GM21423 (cell line): ENCODE results near the gene KAZN.

Experiments
- ATAC-seq: cut with Tn5 transposase; IDR thresholded peaks from one replicate; pipeline ENCODE4 v1.9.1; 2021; ENCODE audit warnings: mild to moderate bottlenecking, moderate library complexity; ENCODE audit not compliant: unreplicated experiment

The KAZN gene

DNA sequence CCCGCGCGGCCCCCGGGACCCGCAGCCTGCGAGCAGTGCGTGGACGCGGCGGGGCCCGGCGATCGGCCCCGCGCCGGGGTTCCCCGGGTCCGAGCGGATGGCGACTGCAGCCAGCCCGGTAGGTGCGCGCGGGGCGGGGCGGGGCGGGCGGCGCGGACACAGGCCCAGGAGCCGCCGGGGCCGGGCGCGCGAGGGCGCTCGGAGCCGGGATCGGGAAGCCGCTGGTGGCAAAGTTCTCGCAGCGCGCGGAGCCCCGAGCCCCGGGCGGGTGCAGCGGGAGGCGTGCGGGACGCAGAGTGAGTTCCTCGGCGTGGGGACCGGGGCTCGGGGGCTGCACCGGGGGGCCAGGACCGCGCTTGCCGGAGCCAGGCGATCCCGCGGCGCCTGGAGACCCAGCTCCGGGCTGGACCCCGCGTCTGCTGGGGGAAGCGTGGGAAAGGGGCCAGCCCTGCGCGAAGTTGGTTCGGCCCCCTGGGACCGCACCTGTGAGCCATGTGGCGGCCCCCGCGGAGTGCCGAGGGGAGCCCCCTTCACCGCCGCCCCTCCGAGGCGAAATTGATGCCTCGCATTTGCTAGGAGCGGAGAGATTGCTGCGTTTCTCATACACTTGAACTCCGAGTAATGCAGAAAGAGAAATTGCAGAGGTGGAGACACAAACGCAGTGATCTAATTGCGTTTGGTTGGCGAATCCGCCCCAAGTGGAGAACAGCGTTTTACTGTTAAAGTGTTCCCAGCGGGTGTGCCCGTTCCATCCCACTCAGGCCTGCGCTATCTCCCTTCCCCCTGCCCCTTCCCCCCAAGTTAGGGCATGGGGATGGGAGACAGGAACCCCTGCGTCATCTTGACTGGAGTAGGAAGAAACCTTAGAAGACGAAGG, 326.2 kb downstream of the KAZN start:
- no peak for ATAC-seq

DNA sequence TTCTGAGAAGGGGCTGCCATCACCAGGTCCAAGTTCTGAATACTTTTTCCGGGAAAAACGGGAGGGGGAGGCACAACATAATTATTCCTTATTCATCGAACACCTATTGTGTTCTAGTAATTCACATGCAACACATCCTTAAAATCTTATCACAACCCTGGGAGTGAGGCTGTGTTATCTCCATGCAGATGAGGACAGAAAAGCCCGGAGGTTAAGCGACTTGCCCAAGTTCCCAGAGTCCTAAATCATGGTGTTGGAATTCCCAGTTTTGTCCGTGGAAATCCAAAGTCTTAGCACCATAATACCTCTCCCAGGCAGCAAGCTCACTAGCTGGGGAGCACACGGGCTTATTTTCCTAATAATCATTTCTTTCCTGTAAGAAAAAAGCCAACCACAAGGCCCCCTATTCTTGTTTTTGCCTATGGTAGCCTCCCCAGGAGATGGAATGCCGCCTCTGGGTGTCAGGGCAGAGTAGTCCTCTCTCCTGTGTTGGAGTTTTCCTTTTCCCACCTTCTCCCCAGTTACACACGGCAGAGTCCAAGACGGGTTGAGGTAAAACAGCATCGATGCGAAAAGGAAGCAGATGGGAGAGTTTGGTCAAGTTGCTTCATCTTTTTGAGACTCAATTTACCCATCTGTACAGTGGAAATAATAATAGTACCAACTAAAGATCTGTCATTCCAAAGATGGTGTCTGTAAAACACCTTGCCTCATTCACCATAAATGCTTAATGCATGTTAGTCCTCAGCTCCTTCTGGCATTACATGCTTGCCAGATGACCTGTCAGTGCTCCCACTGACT, 327.1 kb downstream of the KAZN start:
- ATAC-seq, result no peak

DNA sequence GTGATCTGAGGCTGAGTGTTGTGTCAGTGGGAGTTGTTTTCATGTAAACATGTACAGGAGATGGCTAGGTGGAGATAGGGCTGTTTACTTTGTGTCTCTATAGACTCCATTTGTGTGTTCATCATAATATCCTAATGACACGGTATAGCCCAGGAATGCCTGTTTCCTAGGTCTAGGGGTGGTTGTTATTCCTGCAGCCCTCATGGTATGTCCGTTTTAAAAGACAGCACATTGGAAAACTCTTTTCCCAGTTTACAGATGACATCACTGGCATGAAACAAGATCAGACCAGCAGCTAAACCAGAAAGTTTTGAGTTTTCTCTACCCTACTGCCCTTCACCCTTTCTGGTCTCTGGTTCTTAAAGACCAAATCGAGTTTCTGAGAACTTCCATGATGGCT, 327.7 kb downstream of the KAZN start:
- ATAC-seq, result no peak

DNA sequence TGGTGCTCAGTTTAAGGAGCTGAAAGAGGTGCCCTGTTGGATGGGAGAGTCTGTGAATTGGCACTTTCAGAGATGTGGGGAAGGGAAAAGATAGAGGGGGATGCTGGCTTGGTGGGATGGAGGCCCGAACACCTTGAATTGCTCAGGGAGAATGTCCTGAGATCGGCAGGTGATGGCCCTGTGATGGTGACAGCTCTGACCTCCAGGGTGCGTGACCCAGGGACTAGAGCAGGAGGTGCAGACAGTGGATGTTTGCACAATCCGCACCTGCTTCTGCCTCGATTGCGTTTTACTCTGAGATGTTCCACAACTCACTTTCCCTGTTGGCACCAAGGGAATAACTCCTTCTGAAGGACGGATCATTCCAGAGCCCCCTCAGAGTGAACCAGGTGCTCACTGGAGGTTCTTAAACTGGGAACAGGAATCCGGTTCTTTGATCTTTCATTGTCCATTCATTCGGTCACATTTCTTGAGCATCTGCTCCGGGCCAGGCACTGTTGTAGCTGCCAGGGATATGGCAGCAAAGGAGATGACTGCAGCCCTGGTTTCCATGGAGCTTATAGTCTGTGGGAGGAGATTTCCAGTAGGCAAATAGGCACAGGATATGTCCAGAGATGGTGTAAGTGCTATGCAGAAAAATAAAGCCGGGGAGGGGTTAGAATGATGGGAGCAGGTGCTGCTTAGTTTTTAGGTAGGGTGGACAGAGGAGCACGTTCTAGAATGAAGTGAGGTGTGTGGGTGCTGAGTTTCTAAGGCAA, 328.5 kb downstream of the KAZN start:
- ATAC-seq, result no peak

DNA sequence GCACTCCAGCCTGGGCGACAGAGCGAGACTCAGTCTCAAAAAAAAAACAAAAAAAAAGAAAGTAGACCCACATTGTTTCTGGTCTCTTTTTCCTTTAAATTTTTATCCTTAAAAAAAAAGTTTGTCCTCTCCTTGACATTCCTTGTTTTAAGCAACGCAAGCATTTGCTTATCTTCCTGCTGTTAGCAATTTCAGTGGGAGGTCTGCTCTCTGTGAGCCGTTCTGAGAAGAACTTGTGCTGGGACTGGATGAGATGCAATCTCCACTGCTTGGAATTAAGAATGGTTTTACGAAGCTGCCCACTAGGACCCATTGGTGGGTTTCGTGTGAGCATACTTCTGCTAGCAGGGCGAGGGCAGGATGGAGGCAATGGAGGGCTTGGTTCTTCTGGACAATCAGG, 329.9 kb downstream of the KAZN start:
- no peak for ATAC-seq

DNA sequence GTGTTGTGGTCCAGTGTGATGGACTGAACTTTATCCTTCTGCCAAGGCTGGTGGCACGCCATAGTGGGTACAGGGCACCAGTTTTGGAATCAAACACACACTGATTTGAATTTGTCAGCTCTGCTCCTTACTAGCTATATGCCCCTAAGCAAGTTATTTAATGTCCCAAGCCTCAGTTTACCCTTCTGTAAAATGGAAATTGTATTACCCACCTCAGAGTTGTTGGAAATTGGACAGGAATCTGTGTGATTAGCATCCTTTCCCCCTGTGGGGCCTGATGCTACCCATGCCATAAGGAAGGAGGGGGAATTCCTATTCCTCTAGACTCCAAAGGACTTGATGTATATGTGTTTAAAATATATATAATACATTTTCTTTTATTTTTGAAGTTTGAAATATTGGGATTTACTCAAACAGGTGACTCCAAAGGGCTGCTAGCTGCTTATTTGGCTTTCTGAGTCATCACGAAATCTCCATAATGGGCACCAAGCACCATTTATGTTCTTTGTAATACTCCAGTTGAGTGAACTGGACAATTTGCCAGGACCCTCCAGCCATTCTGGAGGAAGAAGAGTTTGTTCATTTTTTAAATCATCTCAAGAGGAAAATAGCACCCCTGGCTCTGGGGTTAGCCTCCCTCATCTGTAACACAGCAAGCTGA, 330.5 kb downstream of the KAZN start:
- ATAC-seq, result no peak

DNA sequence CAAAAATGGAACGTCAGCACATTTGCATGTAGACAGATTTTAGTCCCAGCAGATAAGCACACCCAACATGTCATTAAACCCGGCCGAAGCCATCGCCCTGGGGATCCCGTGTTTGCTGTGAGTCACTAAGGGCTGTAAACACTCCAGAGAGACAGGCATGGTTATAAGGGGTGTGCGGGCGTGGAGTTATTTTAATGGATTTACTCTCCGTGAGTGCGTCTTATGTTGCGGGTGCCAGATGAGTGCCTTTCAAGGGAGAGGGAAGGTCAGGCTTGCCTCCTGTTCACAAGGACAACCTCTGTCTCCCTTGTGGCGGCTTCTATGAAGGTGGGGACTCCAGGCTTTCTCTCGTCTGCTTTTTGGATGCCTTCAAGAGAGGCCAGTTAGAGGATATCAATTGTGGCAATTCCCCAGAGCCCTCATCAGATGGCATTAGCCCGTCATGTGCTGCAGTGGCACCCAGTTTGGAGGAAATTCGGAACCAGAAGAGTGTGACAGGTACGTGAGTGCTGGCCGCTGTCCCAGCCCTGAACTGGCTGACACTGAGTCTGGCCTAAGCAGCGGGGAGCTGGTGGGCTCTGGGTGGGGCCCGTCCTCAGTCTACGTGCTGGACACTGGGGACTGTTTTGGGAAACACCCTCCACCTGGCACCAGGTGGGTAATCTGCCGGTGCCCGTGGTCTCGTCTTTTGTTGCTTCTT, 331.2 kb downstream of the KAZN start:
- no peak for ATAC-seq

DNA sequence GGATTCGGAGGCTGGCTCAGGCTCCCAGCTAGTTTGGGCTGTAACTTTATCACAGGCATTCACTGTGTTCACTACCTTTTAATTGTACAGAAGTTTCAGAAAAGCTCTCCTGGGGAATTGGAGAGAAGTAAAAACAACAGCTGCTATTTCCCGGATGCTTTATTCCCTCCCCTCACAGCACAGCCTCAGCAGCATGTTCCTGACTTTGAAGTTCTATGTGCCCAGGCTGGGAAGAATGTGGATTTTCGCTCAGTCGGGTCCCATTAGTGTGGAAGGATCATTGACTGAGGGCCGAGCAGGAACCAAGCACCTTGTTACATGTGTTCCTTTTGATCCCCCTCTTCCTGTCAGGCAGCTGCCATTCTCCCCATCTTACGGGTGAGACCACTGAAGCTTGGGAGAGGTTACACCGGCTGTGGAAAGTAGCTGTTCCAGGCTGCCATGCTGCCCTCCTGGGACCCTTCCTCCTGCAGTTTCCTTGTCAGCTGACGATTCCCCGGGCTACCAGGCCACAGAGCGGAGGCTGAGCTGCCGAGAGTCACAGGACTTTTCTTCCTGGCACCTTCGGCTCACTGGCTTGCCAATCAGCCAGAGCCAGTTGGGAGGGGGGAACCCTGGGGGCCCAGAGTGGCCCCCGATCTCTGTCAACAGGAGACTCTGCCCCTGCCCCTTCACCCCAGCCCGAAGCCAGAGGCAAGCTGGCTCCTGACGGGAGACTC, 331.9 kb downstream of the KAZN start:
- ATAC-seq, result no peak

DNA sequence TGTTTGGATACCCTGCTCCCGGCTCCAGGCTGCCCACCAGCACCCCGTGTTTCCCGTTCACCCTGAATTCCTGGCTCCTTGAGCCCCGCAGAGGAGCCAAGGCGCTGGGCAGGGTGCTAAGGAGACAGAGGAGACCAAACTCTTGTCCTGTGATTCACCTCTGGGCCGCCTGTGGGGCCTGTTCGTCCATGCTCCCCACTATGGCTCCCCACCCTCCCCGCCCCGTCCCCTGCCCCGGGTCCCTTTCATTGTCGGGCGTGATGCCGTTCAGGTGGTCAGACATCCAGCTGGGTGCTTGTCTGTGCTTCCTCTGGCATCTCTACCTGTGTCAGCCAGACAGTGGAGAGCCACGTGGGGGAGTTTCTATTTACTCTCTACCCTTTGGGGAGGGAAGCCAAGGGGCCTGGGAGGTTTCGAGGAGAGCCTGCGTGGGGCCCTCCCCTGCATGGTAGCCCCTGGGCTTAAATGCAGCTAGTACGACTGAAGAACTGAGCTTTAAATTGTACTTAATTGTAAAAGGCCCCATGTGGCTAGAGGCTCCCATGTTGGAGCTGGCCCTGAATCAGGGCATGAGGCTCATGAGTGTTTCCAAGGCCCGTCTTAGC, 333.7 kb downstream of the KAZN start:
- ATAC-seq, result no peak

DNA sequence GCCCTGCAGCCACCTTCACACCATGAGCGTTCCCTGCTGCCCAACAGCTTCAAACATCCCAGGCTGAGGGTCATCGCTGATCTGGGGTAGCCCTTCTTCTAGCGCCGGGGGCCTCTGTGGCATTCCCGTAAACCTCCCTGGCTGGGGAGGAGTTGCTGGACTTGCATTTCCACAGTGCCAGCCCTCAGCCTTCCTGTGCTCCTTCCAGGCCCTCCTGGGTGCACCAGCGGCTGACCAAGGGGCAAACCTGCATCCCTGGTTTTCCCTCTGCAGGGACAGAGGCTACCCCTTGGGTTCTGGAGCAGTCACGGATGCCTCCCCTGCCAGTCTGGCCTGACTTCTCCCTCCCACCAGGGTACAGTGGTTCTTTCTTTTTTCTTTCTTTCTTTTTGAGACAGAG, 336.4 kb downstream of the KAZN start:
- no peak for ATAC-seq

DNA sequence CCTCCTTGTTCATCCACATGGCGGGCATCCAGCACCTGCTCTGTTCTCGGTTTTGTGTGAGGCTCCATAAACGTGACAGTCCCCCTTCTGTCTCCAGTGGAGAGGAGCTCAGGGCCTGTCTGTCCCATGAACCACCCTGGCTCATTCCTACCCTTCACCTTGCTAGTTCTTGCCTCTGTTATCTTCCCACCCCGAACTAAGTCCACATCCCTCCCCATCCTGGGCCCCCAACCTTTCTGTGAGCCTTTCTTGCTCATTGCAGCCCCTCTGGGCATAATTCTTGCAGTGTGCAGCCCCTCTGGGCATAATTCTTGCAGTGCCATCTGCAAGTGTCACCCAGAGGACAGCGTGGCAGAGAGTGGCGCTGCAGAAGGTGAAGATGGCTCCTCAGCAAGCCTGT, 338.3 kb downstream of the KAZN start:
- no peak for ATAC-seq

DNA sequence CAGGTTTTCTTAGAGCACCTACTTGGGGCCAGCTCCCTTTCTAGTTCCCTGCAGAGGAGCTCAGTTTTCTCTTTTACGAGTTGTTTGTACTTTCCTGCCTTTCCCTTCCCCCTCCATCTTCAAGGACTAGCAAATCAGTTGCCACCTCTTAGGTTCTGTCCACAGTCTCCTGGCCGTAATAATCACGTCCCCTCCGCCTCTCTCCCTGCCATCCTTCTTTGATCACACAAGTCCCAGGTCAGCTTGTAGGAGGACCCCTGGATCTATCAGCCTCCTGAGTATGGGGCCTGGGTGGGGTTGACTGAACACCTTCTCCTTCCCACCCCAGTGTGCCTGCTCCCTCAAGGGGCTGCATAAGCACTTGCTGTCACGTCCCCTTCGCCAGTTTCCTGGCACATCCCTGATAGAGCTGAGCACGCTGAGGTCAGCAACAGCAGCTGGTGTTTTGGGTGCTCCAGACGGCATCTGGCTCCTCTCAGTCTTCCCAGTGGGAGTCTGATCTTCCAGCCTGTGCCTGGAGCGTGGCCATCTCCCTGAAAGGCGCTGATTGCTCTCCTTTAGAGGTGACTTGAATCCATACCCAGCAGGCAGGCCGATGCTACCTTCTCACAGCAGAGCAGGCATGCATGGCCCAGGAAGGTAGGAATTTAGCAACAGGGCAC, 338.9 kb downstream of the KAZN start:
- ATAC-seq, result no peak

DNA sequence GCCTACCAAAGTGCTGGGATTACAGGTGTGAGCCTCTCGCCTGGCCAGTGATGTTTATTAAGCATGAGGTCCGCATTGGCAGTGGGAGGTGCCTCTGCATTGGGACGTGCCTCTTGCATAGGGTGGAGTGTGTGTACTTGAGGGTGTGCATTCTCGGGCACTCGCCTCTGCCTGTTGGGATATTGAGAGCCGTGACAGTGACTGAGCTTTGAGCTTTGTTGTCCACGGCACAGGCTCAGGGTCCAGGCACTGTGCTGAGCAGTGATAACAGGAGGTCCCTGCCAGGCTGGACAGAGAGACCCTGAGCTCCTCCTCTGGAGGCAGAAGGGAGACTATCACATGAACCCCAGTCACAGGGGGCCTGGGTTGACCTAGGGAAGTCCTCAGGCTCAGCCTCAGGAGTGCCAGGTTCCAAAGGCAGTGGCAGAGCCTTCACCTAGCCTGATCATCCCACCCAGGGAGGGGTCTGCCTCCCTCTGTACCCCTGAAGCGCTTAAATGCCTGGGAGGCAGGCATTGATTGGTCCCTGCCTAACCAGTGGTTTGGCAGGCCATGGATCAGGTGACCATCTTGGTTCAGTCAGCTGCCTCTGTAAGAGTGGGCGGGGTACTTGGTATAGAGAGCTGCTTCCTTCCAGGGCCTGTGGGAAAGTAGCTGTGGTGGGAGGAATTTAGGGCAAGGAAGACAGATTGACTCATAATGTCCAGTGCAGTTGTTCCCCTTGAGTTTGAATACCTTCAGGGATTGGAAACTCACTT, 341.2 kb downstream of the KAZN start:
- ATAC-seq, result no peak

DNA sequence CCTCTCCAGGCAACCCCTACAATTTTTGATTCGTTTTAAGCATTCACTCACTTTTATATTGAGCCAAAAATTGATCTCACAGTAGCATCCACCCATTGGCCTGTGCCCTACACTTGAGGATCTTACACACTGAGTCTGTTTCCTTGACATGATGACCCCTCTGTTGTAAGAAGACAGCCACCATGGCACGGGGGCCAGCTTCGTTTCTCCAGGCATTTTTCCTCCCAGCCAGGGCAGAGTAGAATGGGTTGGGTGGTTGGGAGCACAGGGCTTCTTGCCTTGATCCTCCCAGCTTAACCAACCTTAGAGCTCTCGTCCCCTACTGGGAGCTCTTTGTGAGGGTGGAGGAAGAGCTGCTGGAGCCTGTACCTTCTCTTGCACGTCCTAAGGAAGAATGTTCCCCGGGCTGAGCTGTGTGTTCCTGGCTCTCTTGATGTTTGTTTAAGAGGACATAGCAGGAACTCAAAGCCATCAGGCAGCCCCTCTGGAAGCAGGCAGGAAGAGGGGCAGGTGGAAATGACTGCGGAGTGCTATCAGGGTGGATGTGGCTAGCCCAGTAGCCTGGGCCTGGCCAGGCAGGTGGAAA, 341.9 kb downstream of the KAZN start:
- no peak for ATAC-seq

DNA sequence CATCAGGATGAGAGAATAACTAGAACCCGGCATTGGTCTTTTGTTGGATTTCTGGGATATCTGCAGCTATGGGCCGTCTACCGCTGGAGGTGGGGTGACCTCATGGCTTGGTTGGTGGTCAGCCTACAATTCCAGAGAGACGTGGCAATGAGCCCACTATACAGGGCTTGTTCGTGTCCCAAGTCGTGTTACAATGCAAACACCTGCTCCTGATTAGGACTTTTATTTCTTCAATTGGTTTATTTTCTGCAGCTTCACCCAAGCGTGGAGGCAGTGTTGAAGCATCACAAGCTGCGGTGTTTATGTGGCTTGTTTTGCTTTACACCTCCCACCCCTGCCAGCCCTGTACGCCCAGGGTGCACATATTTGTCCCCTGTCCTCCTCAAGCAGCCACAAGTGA, 343.4 kb downstream of the KAZN start:
- ATAC-seq, result no peak

DNA sequence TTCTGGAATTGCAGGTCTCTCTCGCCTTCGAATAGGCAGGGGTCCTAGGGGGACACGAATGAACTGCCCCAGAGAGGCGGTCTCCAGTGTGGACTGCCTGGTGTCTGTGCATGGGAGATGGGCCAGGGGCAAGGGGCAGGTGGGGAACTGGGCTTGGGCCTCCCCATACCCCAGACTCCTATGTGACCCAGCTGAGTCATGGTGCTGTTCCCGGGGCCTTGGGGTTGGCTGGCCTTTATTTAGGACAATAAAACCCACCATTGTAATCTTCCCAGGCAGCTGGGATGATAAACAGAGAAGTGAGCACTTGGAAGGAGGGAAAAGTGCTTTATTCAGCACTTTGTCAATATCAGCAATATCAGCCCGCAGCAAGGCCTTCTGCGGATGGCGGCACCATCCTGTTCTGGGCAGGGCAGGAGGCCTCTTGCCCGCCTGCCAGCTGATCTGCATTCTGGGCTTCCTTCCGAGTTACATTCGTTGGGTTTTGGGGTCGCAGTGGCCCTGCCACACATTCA, 346.0 kb downstream of the KAZN start:
- ATAC-seq, result no peak
